PC-9 (cell line): ENCODE data around the gene PRKAG1. TPM values are rescaled to one million over a fixed set of nuclear protein-coding genes. Genes with fewer than 3 reads are reported as not detected.

Source experiments
- BruUV-seq: library from RNA; stranded (reverse); fragments of 400-500 nt; replicated peaks from 2 replicates; lab custom pipeline; 2021; lab: Mats Ljungman, UMichigan
- CTCF ChIA-PET: fragments of 300-600 bp; sonication (Branson Sonifier 250); formaldehyde crosslinking; loops from one replicate; lab custom pipeline; 2022; ENCODE audit warnings: antibody characterized with exemption; lab: Charles Lee
- POLR2A ChIA-PET: fragments of 300-600 bp; sonication (Branson Sonifier 250); formaldehyde crosslinking; loops from one replicate; lab custom pipeline; 2022; ENCODE audit warnings: antibody characterized with exemption; ENCODE audit not compliant: unreplicated experiment; lab: Charles Lee
- DNase-seq, 2 experiments: peaks; one replicate each; pipeline versions ENCODE4 v3.0.0 to v3.0.0-alpha.2; 2015 to 2022; ENCODE audit warnings: mixed read lengths in 1 of 2
- H2AFZ ChIP-seq: fragments of 200-600 bp; sonication (generic); 2 replicates; pipeline ENCODE4 v1.8.1; 2017; ENCODE audit warnings: antibody characterized with exemption
- H3F3A ChIP-seq: fragments of 200-600 bp; sonication (generic); 2 replicates; pipeline ENCODE4 v1.8.1; 2017; ENCODE audit warnings: antibody characterized with exemption, mild to moderate bottlenecking, low read depth; ENCODE audit not compliant: insufficient read depth
- H3K27ac ChIP-seq: fragments of 200-600 bp; sonication (generic); 2 replicates; pipeline ENCODE4 v1.6.1; 2016; ENCODE audit warnings: mixed run types
- H3K27me3 ChIP-seq: fragments of 200-600 bp; sonication (generic); 2 replicates; pipeline ENCODE4 v1.6.1; 2016; ENCODE audit warnings: low read depth, mixed run types; ENCODE audit not compliant: insufficient read depth
- H3K36me3 ChIP-seq: fragments of 200-600 bp; sonication (generic); 2 replicates; pipeline ENCODE4 v1.6.1; 2016; ENCODE audit warnings: low read depth, mixed run types
- H3K4me1 ChIP-seq: fragments of 200-600 bp; sonication (generic); replicated peaks from 2 replicates; pipeline ENCODE4 v1.6.1; 2016; ENCODE audit warnings: mixed run types; ENCODE audit not compliant: insufficient read depth
- H3K4me2 ChIP-seq: fragments of 200-600 bp; sonication (generic); 2 replicates; pipeline ENCODE4 v1.6.1; 2017; ENCODE audit warnings: mixed run types
- H3K4me3 ChIP-seq: fragments of 200-600 bp; sonication (generic); 2 replicates; pipeline ENCODE4 v1.6.1; 2016; ENCODE audit warnings: mixed run types
- H3K79me2 ChIP-seq: fragments of 200-600 bp; sonication (generic); 2 replicates; pipeline ENCODE4 v1.6.1; 2017; ENCODE audit warnings: low read depth, mixed run types
- H3K9me2 ChIP-seq: fragments of 200-600 bp; sonication (generic); 2 replicates; pipeline ENCODE4 v1.8.1; 2017; ENCODE audit warnings: mild to moderate bottlenecking; ENCODE audit not compliant: insufficient read depth
- H3K9me3 ChIP-seq: fragments of 200-600 bp; sonication (generic); 2 replicates; pipeline ENCODE4 v1.8.1; 2016; ENCODE audit warnings: low read depth; ENCODE audit not compliant: insufficient read depth
- H4K20me1 ChIP-seq: fragments of 200-600 bp; sonication (generic); 2 replicates; pipeline ENCODE4 v1.8.1; 2017; ENCODE audit not compliant: insufficient read depth
- EZH2 ChIP-seq: fragments of 200-600 bp; sonication (generic); IDR thresholded peaks from 2 replicates; pipeline ENCODE4 v1.8.0; 2017; ENCODE audit warnings: antibody characterized with exemption, low read depth
- intact Hi-C: fragments of 100-400 bp; cut with micrococcal nuclease; formaldehyde crosslinking; loops from one replicate; pipeline ENCODE4 v1.10.0; 2022; ENCODE audit not compliant: unreplicated experiment
- total RNA-seq: library from RNA; stranded (reverse); gene quantifications from 2 replicates; pipeline ENCODE4 v1.2.3, GENCODE V29; 2021
- TF ChIP-seq, protein P1 (sequence below): fragments of 200-600 bp; sonication (generic); conservative IDR thresholded peaks from 2 replicates; pipeline ENCODE4 v1.6.1; 2017; ENCODE audit warnings: mixed run types, antibody characterized with exemption, mild to moderate bottlenecking, moderate library complexity

The PRKAG1 gene
- total RNA-seq, 1 experiment from 2014 or later, result 53.6 TPM

DNA sequence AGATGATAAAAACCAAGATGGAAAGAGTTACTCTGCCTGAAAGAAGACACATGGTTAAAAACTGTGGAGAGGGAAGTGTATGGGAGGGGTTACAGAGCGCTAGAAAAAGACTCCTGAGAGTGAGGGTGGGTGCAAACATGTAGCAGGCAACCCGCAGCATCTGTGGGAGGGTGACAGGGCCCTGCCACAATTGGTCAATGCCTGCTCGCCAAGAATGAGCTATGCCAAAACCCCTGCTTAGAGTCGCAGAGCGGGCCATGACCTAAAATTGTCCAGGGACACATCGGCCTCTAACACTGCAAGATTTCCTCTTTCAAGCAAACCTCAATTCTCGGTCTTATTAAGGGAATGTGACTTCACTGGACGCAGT lies 700 bp downstream of the PRKAG1 start:
- H3K36me3 ChIP-seq, result no peaks in the 10 kb centered on the region
- intact Hi-C loops, result loop anchor here (2.0 to 5.0 kb wide), 2 partner anchors 17 to 39 kb away; no protein-coding TSS in a partner anchor
- peaks cover 14% of the 10 kb centered on the region for H3K4me1 ChIP-seq
- no peaks in the 10 kb centered on the region for H4K20me1 ChIP-seq
- TF ChIP-seq, protein P1, sequence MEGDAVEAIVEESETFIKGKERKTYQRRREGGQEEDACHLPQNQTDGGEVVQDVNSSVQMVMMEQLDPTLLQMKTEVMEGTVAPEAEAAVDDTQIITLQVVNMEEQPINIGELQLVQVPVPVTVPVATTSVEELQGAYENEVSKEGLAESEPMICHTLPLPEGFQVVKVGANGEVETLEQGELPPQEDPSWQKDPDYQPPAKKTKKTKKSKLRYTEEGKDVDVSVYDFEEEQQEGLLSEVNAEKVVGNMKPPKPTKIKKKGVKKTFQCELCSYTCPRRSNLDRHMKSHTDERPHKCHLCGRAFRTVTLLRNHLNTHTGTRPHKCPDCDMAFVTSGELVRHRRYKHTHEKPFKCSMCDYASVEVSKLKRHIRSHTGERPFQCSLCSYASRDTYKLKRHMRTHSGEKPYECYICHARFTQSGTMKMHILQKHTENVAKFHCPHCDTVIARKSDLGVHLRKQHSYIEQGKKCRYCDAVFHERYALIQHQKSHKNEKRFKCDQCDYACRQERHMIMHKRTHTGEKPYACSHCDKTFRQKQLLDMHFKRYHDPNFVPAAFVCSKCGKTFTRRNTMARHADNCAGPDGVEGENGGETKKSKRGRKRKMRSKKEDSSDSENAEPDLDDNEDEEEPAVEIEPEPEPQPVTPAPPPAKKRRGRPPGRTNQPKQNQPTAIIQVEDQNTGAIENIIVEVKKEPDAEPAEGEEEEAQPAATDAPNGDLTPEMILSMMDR, result no peak
- no peak for TF ChIP-seq EZH2
- H3K9me3 ChIP-seq, result no peaks in the 10 kb centered on the region
- peak overlapping the region; percentile 65 for H3K4me3 ChIP-seq
- H3K4me2 ChIP-seq, result peak overlapping the region; percentile 87
- ChIA-PET POLR2A (interaction anchor here (0.6 to 0.9 kb wide), 3 partner anchors 19 to 203 kb away, joined by 3 to 6 read pairs (median 4); partner anchors contain the start of gene DDN), CTCF (interaction anchor here (0.6 to 2.6 kb wide), 4 partner anchors 17 to 50 kb away, joined by 3 to 10 read pairs (median 6); no protein-coding TSS in a partner anchor)
- H3K79me2 ChIP-seq, result peaks cover 30% of the 10 kb centered on the region
- no peaks in the 10 kb centered on the region for H3K27me3 ChIP-seq
- DNase-seq, result no peak
- peak overlapping the region; percentile 70 for H2AFZ ChIP-seq
- peaks cover 27% of the 10 kb centered on the region for H3F3A ChIP-seq
- H3K9me2 ChIP-seq, result no peaks in the 10 kb centered on the region
- no TSS peak for BruUV-seq
- H3K27ac ChIP-seq, result peak overlapping the region; percentile 91

DNA sequence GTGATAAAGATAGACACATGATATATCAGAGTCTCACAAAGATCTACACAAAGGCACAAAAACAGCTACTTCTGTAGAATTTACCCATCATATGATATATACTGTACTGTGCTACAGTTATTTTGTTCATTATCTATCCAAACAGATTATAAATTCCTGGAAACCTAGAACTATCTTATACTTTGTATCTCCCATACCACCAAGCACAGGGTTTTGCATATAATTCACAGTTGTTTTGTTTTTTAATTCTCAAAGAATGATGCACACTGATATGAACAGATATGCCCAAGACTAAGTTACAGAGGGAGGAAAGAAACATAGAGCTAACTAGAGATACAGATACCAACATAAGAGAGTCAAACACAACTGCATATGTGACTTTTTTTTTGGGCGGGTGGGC lies 3.4 kb downstream of the PRKAG1 start:
- peaks cover 14% of the 10 kb centered on the region for H3K4me1 ChIP-seq
- BruUV-seq, result no TSS peak
- H3K79me2 ChIP-seq, result peaks cover 30% of the 10 kb centered on the region
- H3K27ac ChIP-seq, result no peak overlapping the region
- no peaks in the 10 kb centered on the region for H3K36me3 ChIP-seq
- intact Hi-C loops, result loop anchor here (5.0 kb wide), 1 partner anchor 42 kb away; no protein-coding TSS in a partner anchor
- peaks cover 22% of the 10 kb centered on the region for H3F3A ChIP-seq
- TF ChIP-seq EZH2, result no peak
- TF ChIP-seq, protein P1, result no peak
- CTCF ChIA-PET, result no interaction called here
- POLR2A ChIA-PET, result no interaction called here
- no peaks in the 10 kb centered on the region for H3K9me2 ChIP-seq
- H3K4me2 ChIP-seq, result no peak overlapping the region
- H2AFZ ChIP-seq, result no peak overlapping the region
- no peaks in the 10 kb centered on the region for H3K9me3 ChIP-seq
- H3K4me3 ChIP-seq, result no peak overlapping the region
- DNase-seq, result no peak
- H4K20me1 ChIP-seq, result no peaks in the 10 kb centered on the region
- no peaks in the 10 kb centered on the region for H3K27me3 ChIP-seq

DNA sequence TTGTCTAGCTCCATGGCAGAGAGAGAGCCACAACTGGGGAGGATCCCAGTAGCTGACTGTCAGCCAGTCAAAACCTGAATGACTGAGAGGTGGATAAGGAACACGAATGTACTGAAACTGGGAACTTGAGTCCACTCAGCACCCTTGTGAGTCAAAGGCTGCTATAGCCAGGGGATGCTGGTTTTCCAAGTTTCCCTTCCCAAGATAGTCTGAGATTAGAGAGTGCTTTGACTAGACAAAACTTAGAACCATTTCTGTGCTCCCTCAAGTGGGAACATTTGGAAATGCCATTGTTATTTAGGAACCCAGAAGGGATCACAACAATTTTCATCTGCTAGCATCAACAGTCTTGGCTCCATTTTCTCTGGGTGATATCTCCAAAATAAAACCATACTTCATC lies 4.0 kb downstream of the PRKAG1 start:
- no peaks in the 10 kb centered on the region for H3K9me3 ChIP-seq
- intact Hi-C loops, result no loop called here
- H3F3A ChIP-seq, result peaks cover 18% of the 10 kb centered on the region
- CTCF ChIA-PET, result interaction anchor here (0.6 to 1.3 kb wide), 3 partner anchors 18 to 317 kb away, joined by 3 to 8 read pairs (median 3); no protein-coding TSS in a partner anchor
- no peak overlapping the region for H3K4me2 ChIP-seq
- H3K4me1 ChIP-seq, result peaks cover 13% of the 10 kb centered on the region
- no peaks in the 10 kb centered on the region for H4K20me1 ChIP-seq
- H3K36me3 ChIP-seq, result 0 out of 2 replicates have a peak, but pooled peaks cover 4% of the 10 kb centered on the region
- no TSS peak for BruUV-seq
- POLR2A ChIA-PET, result no interaction called here
- no peaks in the 10 kb centered on the region for H3K9me2 ChIP-seq
- H3K27me3 ChIP-seq, result no peaks in the 10 kb centered on the region
- no peak overlapping the region for H3K27ac ChIP-seq
- TF ChIP-seq, protein P1, result no peak; the same call in 1 of the 2 replicates
- no peak for TF ChIP-seq EZH2
- no peak overlapping the region for H3K4me3 ChIP-seq
- H2AFZ ChIP-seq, result no peak overlapping the region
- no peak for DNase-seq
- H3K79me2 ChIP-seq, result peaks cover 30% of the 10 kb centered on the region
